ENCODE results near the gene DOCK2.
A peak's percentile ranks its signal among the peaks of the same experiment; 100 is the strongest.

Gene DOCK2

DNA sequence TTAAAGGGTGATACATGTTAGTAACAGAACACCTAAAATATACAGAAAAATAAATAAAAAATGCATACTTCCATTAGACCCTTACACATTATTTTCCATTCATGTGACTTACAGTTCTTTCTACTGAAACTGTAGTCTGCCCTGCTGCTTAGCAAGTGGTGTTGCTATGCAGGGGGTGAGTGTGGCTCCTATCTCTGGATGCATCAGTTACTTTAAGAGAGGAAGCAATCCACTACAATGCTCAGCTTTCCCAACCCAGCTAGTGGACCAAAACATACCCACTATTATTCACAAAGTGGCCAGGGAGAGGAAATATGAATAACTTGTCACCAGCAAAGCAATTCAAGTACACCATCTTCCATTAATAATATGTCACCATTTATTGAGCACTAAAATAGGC, 121.8 kb downstream of the DOCK2 start:
- Histone ChIP-seq H3K9me3 (replicated peaks in 1 of 2; ENCODE audit: control insufficient read depth in 2 of 2, insufficient read depth in 1 of 2, low read depth in 1 of 2, low read length in 2 of 2) (no peaks in the 10 kb centered on the region), H3K4me1 (ENCODE audit: control insufficient read depth in 2 of 2, insufficient read depth in 1 of 2, low read depth in 1 of 2, low read length in 2 of 2) (no peaks in the 10 kb centered on the region), H3K18ac (ENCODE audit: low read length) (no peak overlapping the region), H3K4me3 (ENCODE audit: low read length in 2 of 2) (no peak overlapping the region), H3K9ac (ENCODE audit: low read depth, low read length, poor library complexity) (no peak overlapping the region), H4K91ac (ENCODE audit: low read depth, low read length, poor library complexity) (no peak overlapping the region), H3K27ac (replicated peaks; ENCODE audit: low read length) (no peak overlapping the region), H3K79me1 (ENCODE audit: low read depth, low read length) (no peaks in the 10 kb centered on the region), H3K36me3 (replicated peaks in 1 of 2; ENCODE audit: control insufficient read depth in 2 of 2, insufficient read depth in 2 of 2, low read length in 2 of 2) (no peaks in the 10 kb centered on the region), H2BK12ac (ENCODE audit: low read length) (no peak overlapping the region), H3K14ac (ENCODE audit: low read length) (no peak overlapping the region), H2AFZ (ENCODE audit: low read length) (no peak overlapping the region), H3K4ac (ENCODE audit: low read length) (no peak overlapping the region), H2BK120ac (ENCODE audit: low read depth, low read length) (no peak overlapping the region), H3K4me2 (ENCODE audit: insufficient read depth, low read length, poor library complexity, severe bottlenecking) (no peak overlapping the region), H2AK5ac (ENCODE audit: low read depth, low read length) (no peak overlapping the region), H4K8ac (ENCODE audit: low read depth, low read length) (no peak overlapping the region), H3K23ac (ENCODE audit: low read depth, low read length, poor library complexity) (no peak overlapping the region), H2BK15ac (ENCODE audit: low read length) (no peak overlapping the region), H2BK5ac (ENCODE audit: low read length) (no peak overlapping the region), H3K27me3 (ENCODE audit: control insufficient read depth in 3 of 3, insufficient read depth in 3 of 3, low read depth in 1 of 3, low read length in 3 of 3) (peaks cover 0 to 4% (median 0%) of the 10 kb centered on the region in 3 experiments)
- no peak for DNase-seq (ENCODE audit: low spot score)

DNA sequence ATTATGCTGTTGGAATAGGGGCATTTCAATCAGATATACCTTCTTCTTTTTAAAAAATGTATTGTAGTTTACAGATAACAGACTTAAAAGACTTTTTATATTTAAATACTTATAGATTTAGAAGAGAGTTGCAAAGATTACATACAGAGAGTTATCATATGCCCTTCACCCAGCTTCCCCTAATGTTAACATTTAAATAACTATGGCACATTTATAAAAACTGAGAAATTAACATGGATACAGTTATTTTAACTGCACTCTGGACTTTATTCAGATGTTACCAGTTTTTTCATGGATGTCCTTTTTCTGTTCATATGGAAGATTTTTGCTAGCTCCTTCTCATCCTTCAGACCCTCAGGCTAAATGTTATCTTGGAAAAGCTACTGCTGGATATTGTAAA, 123.2 kb downstream of the DOCK2 start:
- Histone ChIP-seq H4K91ac (ENCODE audit: low read depth, low read length, poor library complexity) (no peak overlapping the region), H4K8ac (ENCODE audit: low read depth, low read length) (no peak overlapping the region), H3K36me3 (replicated peaks in 1 of 2; ENCODE audit: control insufficient read depth in 2 of 2, insufficient read depth in 2 of 2, low read length in 2 of 2) (no peaks in the 10 kb centered on the region), H2AK5ac (ENCODE audit: low read depth, low read length) (no peak overlapping the region), H3K4me1 (ENCODE audit: control insufficient read depth in 2 of 2, insufficient read depth in 1 of 2, low read depth in 1 of 2, low read length in 2 of 2) (no peaks in the 10 kb centered on the region), H2BK5ac (ENCODE audit: low read length) (no peak overlapping the region), H3K4me2 (ENCODE audit: insufficient read depth, low read length, poor library complexity, severe bottlenecking) (no peak overlapping the region), H3K27me3 (ENCODE audit: control insufficient read depth in 3 of 3, insufficient read depth in 3 of 3, low read depth in 1 of 3, low read length in 3 of 3) (peaks cover 0 to 4% (median 0%) of the 10 kb centered on the region in 3 experiments), H2BK120ac (ENCODE audit: low read depth, low read length) (no peak overlapping the region), H3K4ac (ENCODE audit: low read length) (no peak overlapping the region), H3K79me1 (ENCODE audit: low read depth, low read length) (no peaks in the 10 kb centered on the region), H3K27ac (replicated peaks; ENCODE audit: low read length) (no peak overlapping the region), H3K23ac (ENCODE audit: low read depth, low read length, poor library complexity) (no peak overlapping the region), H2BK12ac (ENCODE audit: low read length) (no peak overlapping the region), H3K9ac (ENCODE audit: low read depth, low read length, poor library complexity) (no peak overlapping the region), H3K18ac (ENCODE audit: low read length) (no peak overlapping the region), H2AFZ (ENCODE audit: low read length) (no peak overlapping the region), H3K4me3 (ENCODE audit: low read length in 2 of 2) (no peak overlapping the region), H2BK15ac (ENCODE audit: low read length) (no peak overlapping the region), H3K14ac (ENCODE audit: low read length) (no peak overlapping the region), H3K9me3 (replicated peaks in 1 of 2; ENCODE audit: control insufficient read depth in 2 of 2, insufficient read depth in 1 of 2, low read depth in 1 of 2, low read length in 2 of 2) (no peaks in the 10 kb centered on the region)
- DNase-seq (ENCODE audit: low spot score): no peak

- no peaks in the 10 kb centered on the region for H3K4me1 ChIP-seq (ENCODE audit: control insufficient read depth in 2 of 2, insufficient read depth in 1 of 2, low read depth in 1 of 2, low read length in 2 of 2)
- no peak overlapping the region for H3K27ac ChIP-seq (replicated peaks; ENCODE audit: low read length)
- no peak overlapping the region for H2AFZ ChIP-seq (ENCODE audit: low read length)
- no peak overlapping the region for H3K4me3 ChIP-seq (ENCODE audit: low read length in 2 of 2)
- no peak overlapping the region for H2AK5ac ChIP-seq (ENCODE audit: low read depth, low read length)
- H3K9me3 ChIP-seq (replicated peaks in 1 of 2; ENCODE audit: control insufficient read depth in 2 of 2, insufficient read depth in 1 of 2, low read depth in 1 of 2, low read length in 2 of 2): no peaks in the 10 kb centered on the region
- H3K79me1 ChIP-seq (ENCODE audit: low read depth, low read length): no peaks in the 10 kb centered on the region
- H3K14ac ChIP-seq (ENCODE audit: low read length): no peak overlapping the region
- H4K91ac ChIP-seq (ENCODE audit: low read depth, low read length, poor library complexity): no peak overlapping the region
- no peaks in the 10 kb centered on the region for H3K36me3 ChIP-seq (replicated peaks in 1 of 2; ENCODE audit: control insufficient read depth in 2 of 2, insufficient read depth in 2 of 2, low read length in 2 of 2)
- no peak for DNase-seq (ENCODE audit: low spot score)
- no peak overlapping the region for H3K9ac ChIP-seq (ENCODE audit: low read depth, low read length, poor library complexity)
- H4K8ac ChIP-seq (ENCODE audit: low read depth, low read length): no peak overlapping the region
- H3K4ac ChIP-seq (ENCODE audit: low read length): no peak overlapping the region
- peaks cover 0 to 4% (median 0%) of the 10 kb centered on the region in 3 experiments for H3K27me3 ChIP-seq (ENCODE audit: control insufficient read depth in 3 of 3, insufficient read depth in 3 of 3, low read depth in 1 of 3, low read length in 3 of 3)
- no peak overlapping the region for H2BK120ac ChIP-seq (ENCODE audit: low read depth, low read length)
- H2BK15ac ChIP-seq (ENCODE audit: low read length): no peak overlapping the region
- no CpG with 5 or more reads among the region's 2 CpGs for WGBS, 2 donors (ENCODE audit: extremely low coverage in 2 of 2, insufficient read length in 2 of 2, insufficient replicate concordance in 1 of 2)
- H3K4me2 ChIP-seq (ENCODE audit: insufficient read depth, low read length, poor library complexity, severe bottlenecking): no peak overlapping the region
- no peak overlapping the region for H3K23ac ChIP-seq (ENCODE audit: low read depth, low read length, poor library complexity)
- H3K18ac ChIP-seq (ENCODE audit: low read length): no peak overlapping the region
- no peak overlapping the region for H2BK12ac ChIP-seq (ENCODE audit: low read length)
- no peak overlapping the region for H2BK5ac ChIP-seq (ENCODE audit: low read length)
These were observed 125.4 kb downstream of the DOCK2 start for GRCh38 chr5:169762338-169763095.

GRCh38 chr5:169763376-169764017, 126.4 kb downstream of the DOCK2 start:
- Histone ChIP-seq H3K4me1 (ENCODE audit: control insufficient read depth in 2 of 2, insufficient read depth in 1 of 2, low read depth in 1 of 2, low read length in 2 of 2) (no peaks in the 10 kb centered on the region), H3K23ac (ENCODE audit: low read depth, low read length, poor library complexity) (no peak overlapping the region), H3K4me2 (ENCODE audit: insufficient read depth, low read length, poor library complexity, severe bottlenecking) (no peak overlapping the region), H3K9ac (ENCODE audit: low read depth, low read length, poor library complexity) (no peak overlapping the region), H3K27me3 (ENCODE audit: control insufficient read depth in 3 of 3, insufficient read depth in 3 of 3, low read depth in 1 of 3, low read length in 3 of 3) (peaks cover 0 to 4% (median 0%) of the 10 kb centered on the region in 3 experiments), H4K8ac (ENCODE audit: low read depth, low read length) (no peak overlapping the region), H3K9me3 (replicated peaks in 1 of 2; ENCODE audit: control insufficient read depth in 2 of 2, insufficient read depth in 1 of 2, low read depth in 1 of 2, low read length in 2 of 2) (no peaks in the 10 kb centered on the region), H2BK5ac (ENCODE audit: low read length) (no peak overlapping the region), H4K91ac (ENCODE audit: low read depth, low read length, poor library complexity) (no peak overlapping the region), H3K4ac (ENCODE audit: low read length) (no peak overlapping the region), H2AK5ac (ENCODE audit: low read depth, low read length) (no peak overlapping the region), H3K18ac (ENCODE audit: low read length) (no peak overlapping the region), H3K79me1 (ENCODE audit: low read depth, low read length) (no peaks in the 10 kb centered on the region), H2AFZ (ENCODE audit: low read length) (no peak overlapping the region), H2BK12ac (ENCODE audit: low read length) (no peak overlapping the region), H2BK15ac (ENCODE audit: low read length) (no peak overlapping the region), H3K36me3 (replicated peaks in 1 of 2; ENCODE audit: control insufficient read depth in 2 of 2, insufficient read depth in 2 of 2, low read length in 2 of 2) (no peaks in the 10 kb centered on the region), H3K4me3 (ENCODE audit: low read length in 2 of 2) (peak overlapping the region in 1 of 2 donors; percentile 6), H3K27ac (replicated peaks; ENCODE audit: low read length) (no peak overlapping the region), H3K14ac (ENCODE audit: low read length) (peak overlapping the region; percentile 1), H2BK120ac (ENCODE audit: low read depth, low read length) (no peak overlapping the region)
- DNase-seq (ENCODE audit: low spot score): no peak
- WGBS, 2 donors (ENCODE audit: extremely low coverage in 2 of 2, insufficient read length in 2 of 2, insufficient replicate concordance in 1 of 2): no CpG with 5 or more reads among the region's 8 CpGs

Data from neuronal stem cell (in vitro differentiated cells).